DOHH2 (cell line): Measurements from ENCODE around the gene SOX9.

Source experiments
- H3F3A ChIP-seq: fragments of 200-600 bp; sonication (generic), shearing (Covaris generic); 2 replicates; pipeline ENCODE4 v1.6.0; 2016; ENCODE audit warnings: antibody characterized with exemption, mild to moderate bottlenecking; ENCODE audit not compliant: control insufficient read depth, insufficient read depth
- H3K27ac ChIP-seq: fragments of 200-600 bp; sonication (generic); 2 replicates; pipeline ENCODE4 v1.5.1; 2014; ENCODE audit warnings: low read depth, mild to moderate bottlenecking, low read length, moderate library complexity
- H3K27me3 ChIP-seq: fragments of 200-600 bp; sonication (generic); 2 replicates; pipeline ENCODE4 v1.6.1; 2014; ENCODE audit warnings: mild to moderate bottlenecking, low read length, mixed read lengths; ENCODE audit not compliant: control insufficient read depth
- H3K36me3 ChIP-seq: fragments of 200-600 bp; sonication (generic); 2 replicates; pipeline ENCODE4 v1.6.1; 2014; ENCODE audit warnings: mild to moderate bottlenecking, low read length, moderate library complexity, mixed read lengths; ENCODE audit not compliant: control insufficient read depth
- H3K4me1 ChIP-seq: fragments of 200-600 bp; sonication (generic); 2 replicates; pipeline ENCODE4 v1.6.1; 2014; ENCODE audit warnings: mild to moderate bottlenecking, low read length, mixed read lengths; ENCODE audit not compliant: control insufficient read depth
- H3K4me2 ChIP-seq: fragments of 200-600 bp; sonication (generic); 2 replicates; pipeline ENCODE4 v1.6.0; 2014; ENCODE audit warnings: mild to moderate bottlenecking, low read length, moderate library complexity
- H3K4me3 ChIP-seq: fragments of 200-600 bp; sonication (generic); 2 replicates; pipeline ENCODE4 v1.5.1; 2014; ENCODE audit warnings: mild to moderate bottlenecking, low read length, mixed read lengths
- H3K79me2 ChIP-seq: fragments of 200-600 bp; sonication (generic); 2 replicates; pipeline ENCODE4 v1.6.1; 2014; ENCODE audit warnings: mild to moderate bottlenecking, low read length, mixed read lengths; ENCODE audit not compliant: control insufficient read depth
- H3K9me2 ChIP-seq: fragments of 200-600 bp; sonication (generic); replicated peaks from 2 replicates; pipeline ENCODE4 v1.6.1; 2014; ENCODE audit warnings: mild to moderate bottlenecking, low read length, mixed read lengths; ENCODE audit not compliant: control insufficient read depth
- H3K9me3 ChIP-seq: fragments of 200-600 bp; sonication (generic); 2 replicates; pipeline ENCODE4 v1.6.1; 2014; ENCODE audit warnings: antibody characterized with exemption, low read length, mixed read lengths; ENCODE audit not compliant: control insufficient read depth, insufficient read depth
- H4K20me1 ChIP-seq: fragments of 200-600 bp; sonication (generic); 2 replicates; pipeline ENCODE4 v1.6.0; 2014; ENCODE audit warnings: low read depth, mild to moderate bottlenecking, antibody characterized with exemption, low read length, moderate library complexity; ENCODE audit not compliant: control insufficient read depth, insufficient read depth
- EZH2phosphoT487 ChIP-seq: fragments of 200-600 bp; sonication (generic); IDR thresholded peaks from 2 replicates; pipeline ENCODE4 v1.6.1; 2017; ENCODE audit warnings: borderline replicate concordance, mild to moderate bottlenecking, antibody characterized with exemption, low read length, moderate library complexity, mixed read lengths
- TF ChIP-seq, protein P1 (sequence below): fragments of 200-600 bp; sonication (generic); IDR thresholded peaks from one replicate; pipeline ENCODE4 v1.5.1; 2014; ENCODE audit warnings: antibody characterized with exemption, mild to moderate bottlenecking, low read depth, low read length; ENCODE audit not compliant: poor library complexity, severe bottlenecking

Gene SOX9

DNA sequence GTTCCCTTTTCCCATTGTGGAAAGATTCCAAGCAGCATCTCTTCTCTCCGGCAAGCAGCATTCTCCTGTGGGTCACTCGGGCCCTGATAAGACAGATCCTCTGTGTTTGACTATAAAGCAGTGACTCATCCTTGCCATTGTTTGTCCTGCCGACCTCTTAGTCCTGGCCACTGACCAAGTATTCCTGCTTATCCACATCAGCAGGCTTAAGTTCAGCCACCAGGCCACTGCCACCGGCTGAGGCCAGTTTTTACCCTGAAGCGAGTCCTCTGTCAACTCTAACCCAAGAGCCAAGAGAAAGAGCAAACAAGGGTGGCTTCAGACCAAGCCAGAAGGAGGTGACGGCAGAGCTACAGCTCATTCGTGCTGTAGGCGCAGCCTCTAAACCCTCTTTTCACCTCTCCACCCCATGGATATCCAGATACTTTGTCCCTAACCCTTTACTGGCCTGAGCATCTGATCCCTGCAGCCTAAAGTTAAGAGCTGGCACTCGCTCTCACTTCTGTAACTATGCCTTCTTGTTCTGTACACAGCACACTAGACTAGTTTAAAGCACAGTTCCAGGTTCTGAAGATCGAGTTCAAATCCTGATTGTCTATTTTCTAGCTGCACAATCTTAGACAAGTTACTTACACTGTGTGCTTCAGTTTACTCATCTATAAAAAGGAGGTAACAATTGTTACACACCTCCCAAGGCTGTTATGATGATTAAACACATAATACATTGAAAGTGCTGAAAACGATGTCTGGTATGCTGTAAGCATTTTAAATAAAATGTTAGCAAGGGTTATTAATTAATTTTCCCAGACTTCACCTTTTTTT lies 31.0 kb downstream of the SOX9 start:
- Histone ChIP-seq H3K9me3 (no peaks in the 10 kb centered on the region), H3K36me3 (no peaks in the 10 kb centered on the region), H3K79me2 (no peaks in the 10 kb centered on the region), H3K9me2 (no peaks in the 10 kb centered on the region), H3K4me2 (no peak overlapping the region), H3K27ac (no peak overlapping the region), H4K20me1 (no peaks in the 10 kb centered on the region), H3K4me3 (no peak overlapping the region), H3K4me1 (no peaks in the 10 kb centered on the region), H3F3A (no peaks in the 10 kb centered on the region), H3K27me3 (no peaks in the 10 kb centered on the region)
- no peak for TF ChIP-seq EZH2phosphoT487
- TF ChIP-seq, protein P1, sequence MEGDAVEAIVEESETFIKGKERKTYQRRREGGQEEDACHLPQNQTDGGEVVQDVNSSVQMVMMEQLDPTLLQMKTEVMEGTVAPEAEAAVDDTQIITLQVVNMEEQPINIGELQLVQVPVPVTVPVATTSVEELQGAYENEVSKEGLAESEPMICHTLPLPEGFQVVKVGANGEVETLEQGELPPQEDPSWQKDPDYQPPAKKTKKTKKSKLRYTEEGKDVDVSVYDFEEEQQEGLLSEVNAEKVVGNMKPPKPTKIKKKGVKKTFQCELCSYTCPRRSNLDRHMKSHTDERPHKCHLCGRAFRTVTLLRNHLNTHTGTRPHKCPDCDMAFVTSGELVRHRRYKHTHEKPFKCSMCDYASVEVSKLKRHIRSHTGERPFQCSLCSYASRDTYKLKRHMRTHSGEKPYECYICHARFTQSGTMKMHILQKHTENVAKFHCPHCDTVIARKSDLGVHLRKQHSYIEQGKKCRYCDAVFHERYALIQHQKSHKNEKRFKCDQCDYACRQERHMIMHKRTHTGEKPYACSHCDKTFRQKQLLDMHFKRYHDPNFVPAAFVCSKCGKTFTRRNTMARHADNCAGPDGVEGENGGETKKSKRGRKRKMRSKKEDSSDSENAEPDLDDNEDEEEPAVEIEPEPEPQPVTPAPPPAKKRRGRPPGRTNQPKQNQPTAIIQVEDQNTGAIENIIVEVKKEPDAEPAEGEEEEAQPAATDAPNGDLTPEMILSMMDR: no peak

GRCh38 chr17:72152387-72152929 lies 31.6 kb downstream of the SOX9 start:
- Histone ChIP-seq H3K27me3 (no peaks in the 10 kb centered on the region), H3K9me2 (no peaks in the 10 kb centered on the region), H3K9me3 (no peaks in the 10 kb centered on the region), H3K36me3 (no peaks in the 10 kb centered on the region), H3K27ac (no peak overlapping the region), H3K79me2 (no peaks in the 10 kb centered on the region), H3F3A (no peaks in the 10 kb centered on the region), H3K4me1 (no peaks in the 10 kb centered on the region), H3K4me3 (no peak overlapping the region), H4K20me1 (no peaks in the 10 kb centered on the region), H3K4me2 (no peak overlapping the region)
- TF ChIP-seq, protein P1: no peak
- TF ChIP-seq EZH2phosphoT487: no peak

DNA sequence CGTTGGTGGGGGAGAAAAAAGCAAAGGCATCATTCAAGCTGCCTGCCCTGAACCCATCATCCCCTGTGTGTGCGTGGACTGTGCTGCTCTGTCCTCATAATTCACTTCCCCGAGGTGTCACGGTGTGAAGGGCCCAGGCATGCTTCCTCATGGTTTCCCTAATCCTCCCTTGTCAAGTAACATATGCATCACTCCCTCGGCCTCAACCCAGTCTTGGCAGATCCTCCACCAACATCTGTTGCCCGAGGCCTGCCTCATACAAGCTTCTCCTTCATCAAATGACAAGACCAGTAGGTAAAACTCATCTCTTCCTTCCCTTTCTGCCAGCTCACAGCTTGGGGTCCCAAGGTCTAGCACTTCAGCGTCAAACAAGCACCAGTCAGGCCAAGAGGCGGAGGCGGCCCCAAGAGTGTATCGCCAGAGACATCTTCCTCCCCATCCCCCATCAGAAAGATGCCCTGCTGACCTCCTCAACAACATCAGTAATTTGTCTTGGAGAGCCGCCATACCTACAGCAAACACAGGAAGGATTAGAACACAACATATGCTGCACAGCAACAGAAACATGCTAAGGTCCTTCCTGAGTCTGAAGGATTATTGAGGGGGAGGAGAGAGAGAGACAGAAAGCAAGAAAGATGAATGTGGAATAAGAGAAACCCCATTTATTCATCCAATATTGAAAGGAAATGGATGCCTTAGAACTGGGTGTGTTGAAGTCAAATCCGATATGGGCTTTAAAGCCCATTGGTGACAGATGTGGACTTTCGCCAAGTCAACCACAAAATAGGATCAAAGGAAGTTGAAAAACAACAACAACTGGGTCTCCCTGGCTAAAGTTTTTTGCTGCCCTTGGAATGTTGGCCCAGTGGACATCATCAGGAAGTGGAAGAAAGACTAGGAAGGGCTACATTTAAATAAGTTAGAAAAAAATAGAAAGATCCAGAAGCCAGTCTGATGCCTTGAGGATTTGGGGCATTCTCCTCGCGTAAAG lies 38.4 kb downstream of the SOX9 start:
- no peaks in the 10 kb centered on the region for H3K4me1 ChIP-seq
- no peak overlapping the region for H3K4me3 ChIP-seq
- H3K27me3 ChIP-seq: 0 out of 2 replicates have a peak, but pooled peaks cover 3% of the 10 kb centered on the region
- H3K27ac ChIP-seq: no peak overlapping the region
- no peak overlapping the region for H3K4me2 ChIP-seq
- H3K9me3 ChIP-seq: no peaks in the 10 kb centered on the region
- no peaks in the 10 kb centered on the region for H4K20me1 ChIP-seq
- TF ChIP-seq, protein P1: no peak
- no peak for TF ChIP-seq EZH2phosphoT487
- H3F3A ChIP-seq: no peaks in the 10 kb centered on the region
- H3K9me2 ChIP-seq: no peaks in the 10 kb centered on the region
- no peaks in the 10 kb centered on the region for H3K36me3 ChIP-seq
- H3K79me2 ChIP-seq: no peaks in the 10 kb centered on the region
